HepG2 (cell line): ENCODE measurements around the gene CLDN7. TPM values are rescaled to one million over a fixed set of nuclear protein-coding genes. Genes with fewer than 3 reads are reported as not detected.

Experiments used
- BORCS8-MEF2B ChIP-seq: sonication (generic); formaldehyde crosslinking; IDR thresholded peaks from 2 replicates; pipeline ENCODE4 v1.8.0; 2022; ENCODE audit warnings: mild to moderate bottlenecking, missing genetic modification reagents
- CEBPZ ChIP-seq: IDR thresholded peaks from 2 replicates; pipeline ENCODE4 v1.6.1; 2012; ENCODE audit warnings: low read length, improper control_type of control experiment
- DBP ChIP-seq: sonication (generic); formaldehyde crosslinking; IDR thresholded peaks from 2 replicates; pipeline ENCODE4 v1.4.0; 2020; ENCODE audit warnings: missing genetic modification reagents; ENCODE audit errors: not compliant biosample characterization
- ESRRA ChIP-seq: sonication (generic); formaldehyde crosslinking; IDR thresholded peaks from 2 replicates; pipeline ENCODE4 v1.5.1; 2020; ENCODE audit warnings: mild to moderate bottlenecking, low read depth, missing genetic modification reagents
- FOSL2 ChIP-seq: sonication (generic); formaldehyde crosslinking; IDR thresholded peaks from 2 replicates; pipeline ENCODE4 v1.4.0; 2020; ENCODE audit warnings: missing genetic modification reagents
- FUBP1 ChIP-seq: sonication (generic); formaldehyde crosslinking; IDR thresholded peaks from 2 replicates; pipeline ENCODE4 v1.5.1; 2020; ENCODE audit warnings: missing genetic modification reagents, mild to moderate bottlenecking, borderline replicate concordance
- GZF1 ChIP-seq: sonication (generic); formaldehyde crosslinking; IDR thresholded peaks from 2 replicates; pipeline ENCODE4 v1.5.1; 2020; ENCODE audit warnings: mild to moderate bottlenecking, missing genetic modification reagents
- KDM1A ChIP-seq: IDR thresholded peaks from 2 replicates; pipeline ENCODE4 v1.6.1; 2016; ENCODE audit warnings: missing compliant biosample characterization
- ONECUT2 ChIP-seq: sonication (generic); formaldehyde crosslinking; IDR thresholded peaks from 2 replicates; pipeline ENCODE4 v1.4.0; 2020; ENCODE audit warnings: missing genetic modification reagents
- PPARG ChIP-seq: conservative IDR thresholded peaks from 2 replicates; pipeline ENCODE4 v1.6.1; 2016; ENCODE audit warnings: missing biosample characterization, missing genetic modification reagents
- PRMT3 ChIP-seq: sonication (generic); formaldehyde crosslinking; IDR thresholded peaks from 2 replicates; pipeline ENCODE4 v1.8.1; 2022; ENCODE audit warnings: low read depth, mild to moderate bottlenecking, moderate library complexity, missing genetic modification reagents, borderline replicate concordance
- U2AF2 ChIP-seq: fragments of 200-400 bp; formaldehyde crosslinking; IDR thresholded peaks from 2 replicates; pipeline ENCODE4 v1.6.1; 2017; ENCODE audit warnings: low read depth, mild to moderate bottlenecking, low read length
- ZBTB8A ChIP-seq: sonication (generic); formaldehyde crosslinking; IDR thresholded peaks from 2 replicates; pipeline ENCODE4 v1.4.0; 2020; ENCODE audit warnings: mild to moderate bottlenecking, low read depth, missing genetic modification reagents, borderline replicate concordance
- ZNF160 ChIP-seq: sonication (generic); formaldehyde crosslinking; IDR thresholded peaks from 2 replicates; pipeline ENCODE4 v1.8.0; 2022; ENCODE audit warnings: mild to moderate bottlenecking, inconsistent platforms, missing genetic modification reagents
- ZNF264 ChIP-seq: sonication (generic); formaldehyde crosslinking; IDR thresholded peaks from 2 replicates; pipeline ENCODE4 v1.4.0; 2020; ENCODE audit warnings: missing genetic modification reagents
- ZNF280B ChIP-seq: sonication (generic); formaldehyde crosslinking; IDR thresholded peaks from 2 replicates; pipeline ENCODE4 v1.5.0; 2020; ENCODE audit warnings: missing genetic modification reagents, mild to moderate bottlenecking, borderline replicate concordance
- ZNF333 ChIP-seq: sonication (generic); formaldehyde crosslinking; IDR thresholded peaks from 2 replicates; pipeline ENCODE4 v1.4.0; 2020; ENCODE audit warnings: mild to moderate bottlenecking, missing genetic modification reagents, borderline replicate concordance
- ZNF44 ChIP-seq: sonication (generic); formaldehyde crosslinking; IDR thresholded peaks from 2 replicates; pipeline ENCODE4 v1.5.1; 2020; ENCODE audit warnings: mild to moderate bottlenecking, missing genetic modification reagents
- ZNF580 ChIP-seq: IDR thresholded peaks from 2 replicates; pipeline ENCODE4 v1.6.1; 2016; ENCODE audit warnings: low read depth, borderline replicate concordance
- polyA plus RNA-seq, 8 experiments: library from polyadenylated mRNA; depleted of rRNA in 3 of 8; stranded (reverse) in 7 of 8; unstranded in 1 of 8; fragments of >200 nt; fragmentation: Illumina TruSeq in 4 of 8; extraction: Trizol in 4 of 8; gene quantifications; 2 replicates each; pipeline versions ENCODE4 v1.2.1 to v1.2.3, GENCODE V29; 2011 to 2016; ENCODE audit warnings: low read depth in 4 of 8, missing spikeins in 1 of 8, mixed read lengths in 1 of 8; ENCODE audit not compliant: insufficient read depth in 1 of 8
- total RNA-seq, 5 experiments: library from RNA; depleted of rRNA; stranded (reverse); fragments of >200 nt; fragmentation: Illumina TruSeq; extraction: Trizol; gene quantifications; 2 replicates each; pipeline ENCODE4 v1.2.3, GENCODE V29; 2016; ENCODE audit warnings: low read depth in 1 of 5

Gene CLDN7
- total and polyA plus RNA-seq, 2 of the 13 experiments (the other 11 are each of a cell fraction or from before 2014, with no cell fraction given) = not detected

- TF ChIP-seq ZBTB8A (CRISPR knock-in tag) (peak; percentile 48; the same call in 1 of the 2 replicates), PPARG (CRISPR knock-in tag) (peak; percentile 99), ZNF333 (CRISPR knock-in tag) (peak; percentile 32; the same call in 1 of the 2 replicates), BORCS8-MEF2B (CRISPR knock-in tag) (peak; percentile 70), ZNF580 (peak; percentile 45; the same call in 1 of the 2 replicates), PRMT3 (CRISPR knock-in tag) (no peak), GZF1 (no peak), KDM1A (no peak), U2AF2 (no peak), ZNF280B (peak; percentile 5; the same call in 1 of the 2 replicates), CEBPZ (no peak), ZNF160 (CRISPR knock-in tag) (no peak), ZNF44 (CRISPR knock-in tag) (peak; percentile 56; the same call in 1 of the 2 replicates), ESRRA (CRISPR knock-in tag) (peak; percentile 54; the same call in 1 of the 2 replicates), DBP (CRISPR knock-in tag) (no peak), FOSL2 (peak; percentile 97), ONECUT2 (CRISPR knock-in tag) (no peak), FUBP1 (CRISPR knock-in tag) (no peak), ZNF264 (CRISPR knock-in tag) (no peak)
Observed at GRCh38 chr17:7219812-7220592, 42.3 kb downstream of the CLDN7 start, which contains the start of the genes ACADVL and DLG4 (continued).
